ENCODE measurements around the gene POR. TPM values are rescaled to one million over a fixed set of nuclear protein-coding genes. Genes with fewer than 3 reads are reported as not detected.

POR gene
- total RNA-seq, 2 donors from 2014 or later: 88.0 to 136 TPM

DNA sequence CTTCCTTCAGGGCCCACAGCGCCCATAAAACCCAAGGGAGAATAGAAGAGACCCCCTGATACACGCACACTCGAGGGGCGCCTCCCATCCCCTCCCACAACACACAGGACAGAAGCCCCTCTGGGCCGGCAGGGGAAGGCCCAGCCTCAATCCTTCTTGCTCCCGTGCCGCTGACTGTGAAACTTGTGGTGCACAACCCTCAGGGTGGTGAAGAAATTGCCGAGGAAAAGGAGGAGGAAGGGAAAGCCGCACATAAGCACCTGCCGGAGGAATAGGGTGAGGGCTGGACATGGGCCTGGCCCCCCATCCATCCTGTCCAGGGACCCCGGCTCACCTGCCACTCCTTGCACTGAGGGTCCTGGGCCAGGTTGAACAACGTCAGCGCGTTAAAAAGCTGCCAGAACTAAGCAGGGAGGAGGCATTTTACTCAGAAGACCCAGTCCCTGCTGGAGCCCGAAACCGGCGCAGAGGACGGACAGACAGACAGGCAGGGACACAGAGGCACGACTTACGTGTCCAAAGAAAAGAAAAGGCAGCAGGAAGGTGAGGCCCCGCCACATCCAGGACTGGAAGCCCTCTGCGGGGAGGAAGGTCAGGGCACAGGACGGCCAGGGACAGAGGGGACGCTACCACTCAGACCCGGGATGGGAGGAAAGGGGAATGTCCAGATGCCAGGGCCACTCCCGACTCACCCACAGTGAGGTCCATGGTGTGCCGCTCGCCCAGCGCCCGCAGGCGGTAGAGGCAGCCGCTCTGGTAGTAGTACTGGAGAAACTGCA is 72.3 kb downstream of the POR start:
- H3K4me1 ChIP-seq (replicated peaks): peaks cover 4% of the 10 kb centered on the region
- TF ChIP-seq POLR2A (IDR thresholded peaks at IDR 0.05) (no peak), POLR2AphosphoS5 (IDR thresholded peaks at IDR 0.05) (no peak), CTCF (IDR thresholded peaks at IDR 0.05) (no peak)
- no peak overlapping the region for H3K27ac ChIP-seq
- no peak overlapping the region for H3K4me3 ChIP-seq
- no peaks in the 10 kb centered on the region for H3K27me3 ChIP-seq (replicated peaks; ENCODE audit: insufficient read depth)
- WGBS: 91% methylated on average over 32 of the region's 32 CpGs
- intact Hi-C loops (cut with DNase I): no loop called here
- no peaks in the 10 kb centered on the region for H3K9me3 ChIP-seq
- DNase-seq (ENCODE audit: low spot score): no peak
- peaks cover 0 to 6% of the 10 kb centered on the region in 2 donors for H3K36me3 ChIP-seq

- no peak for TF ChIP-seq POLR2AphosphoS5 (IDR thresholded peaks at IDR 0.05)
- no peak for TF ChIP-seq CTCF (IDR thresholded peaks at IDR 0.05)
- no peak for TF ChIP-seq POLR2A (IDR thresholded peaks at IDR 0.05)
- Histone ChIP-seq H3K9me3 (no peaks in the 10 kb centered on the region), H3K36me3 (peaks cover 0 to 6% of the 10 kb centered on the region in 2 donors), H3K27me3 (replicated peaks; ENCODE audit: insufficient read depth) (no peaks in the 10 kb centered on the region), H3K4me1 (replicated peaks) (peaks cover 4% of the 10 kb centered on the region), H3K27ac (no peak overlapping the region), H3K4me3 (no peak overlapping the region)
- WGBS: 84% methylated on average over 25 of the region's 30 CpGs
- intact Hi-C loops (cut with DNase I): no loop called here
- DNase-seq (ENCODE audit: low spot score): no peak
Measured at GRCh38 chr7:75987805-75988567, 73.0 kb downstream of the POR start.

- no peak for DNase-seq (ENCODE audit: low spot score)
- no peak for TF ChIP-seq POLR2A (IDR thresholded peaks at IDR 0.05)
- TF ChIP-seq POLR2AphosphoS5 (IDR thresholded peaks at IDR 0.05): no peak
- no peak for TF ChIP-seq CTCF (IDR thresholded peaks at IDR 0.05)
- peaks cover 0 to 6% of the 10 kb centered on the region in 2 donors for H3K36me3 ChIP-seq
- H3K4me3 ChIP-seq: no peak overlapping the region
- intact Hi-C loops (cut with DNase I): no loop called here
- no peaks in the 10 kb centered on the region for H3K9me3 ChIP-seq
- H3K27ac ChIP-seq: peak overlapping the region; percentile 53
- H3K4me1 ChIP-seq (replicated peaks): peaks cover 10% of the 10 kb centered on the region
- 25% methylated on average over 16 of the region's 31 CpGs for WGBS
- no peaks in the 10 kb centered on the region for H3K27me3 ChIP-seq (replicated peaks; ENCODE audit: insufficient read depth)
Measured at GRCh38 chr7:75988568-75989499, 73.9 kb downstream of the POR start.

- Histone ChIP-seq H3K27me3 (replicated peaks; ENCODE audit: insufficient read depth) (no peaks in the 10 kb centered on the region), H3K4me1 (replicated peaks) (peaks cover 10% of the 10 kb centered on the region), H3K36me3 (peaks cover 0 to 6% of the 10 kb centered on the region in 2 donors), H3K4me3 (no peak overlapping the region), H3K27ac (peak overlapping the region; percentile 53), H3K9me3 (no peaks in the 10 kb centered on the region)
- intact Hi-C loops (cut with DNase I): loop anchor here (10.0 kb wide), 1 partner anchor 75 kb away; the partner anchor contains the start of gene POR
- no peak for DNase-seq (ENCODE audit: low spot score)
- TF ChIP-seq POLR2AphosphoS5 (IDR thresholded peaks at IDR 0.05) (no peak), CTCF (IDR thresholded peaks at IDR 0.05) (no peak), POLR2A (IDR thresholded peaks at IDR 0.05) (no peak)
- WGBS: 43% methylated on average over 21 of the region's 21 CpGs
Measured at GRCh38 chr7:75989500-75990388, 74.8 kb downstream of the POR start.
